ENCODE measurements around the gene SLC25A36. TPM values are rescaled to one million over a fixed set of nuclear protein-coding genes. Genes with fewer than 3 reads are reported as not detected.

Gene SLC25A36
- total and polyA plus RNA-seq, 2 of the 4 experiments (the other 2 are of a cell fraction): 31.3 to 76.7 TPM

DNA sequence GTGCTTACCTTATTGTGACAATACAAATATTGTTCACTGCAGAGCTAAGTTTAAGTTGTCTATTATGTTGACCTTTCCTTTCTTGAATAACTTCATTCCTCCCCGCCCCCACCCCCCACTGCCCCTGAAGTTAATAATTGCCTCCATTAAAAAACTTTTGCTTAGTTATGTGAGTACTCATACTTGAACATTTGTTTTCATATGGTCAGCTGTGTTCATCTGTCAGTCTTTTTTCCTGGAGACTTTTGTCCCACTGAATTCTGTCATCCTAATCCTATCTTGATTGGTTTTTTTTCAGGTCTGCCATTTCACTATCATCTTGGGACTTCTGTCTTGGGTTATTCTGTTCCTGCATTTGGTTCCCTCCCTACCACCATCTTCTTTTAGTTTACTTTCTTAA lies 8.5 kb downstream of the SLC25A36 start:
- no peak overlapping the region for H4K5ac ChIP-seq (ENCODE audit: low read depth, low read length)
- no peak overlapping the region for H4K8ac ChIP-seq (ENCODE audit: low read depth in 2 of 2, low read length in 2 of 2)
- H2BK20ac ChIP-seq (ENCODE audit: low read depth, low read length): no peak overlapping the region
- no peaks in the 10 kb centered on the region; the same call in 1 of the 2 replicates for H3K36me3 ChIP-seq (ENCODE audit: control insufficient read depth, insufficient read depth, low read length)
- H3K9ac ChIP-seq (ENCODE audit: low read depth, low read length): no peak overlapping the region
- H2BK15ac ChIP-seq (ENCODE audit: low read depth, low read length): no peak overlapping the region
- H3K23ac ChIP-seq (ENCODE audit: low read depth, low read length): no peak overlapping the region
- H3K27ac ChIP-seq (ENCODE audit: insufficient read depth, low read length): no peak overlapping the region
- in situ Hi-C loops (cut with MboI; ENCODE audit: low sequenced_read_pairs) (no loop called here), dilution Hi-C loops (cut with HindIII; ENCODE audit: low sequenced_read_pairs, unreplicated experiment) (no loop called here), intact Hi-C loops (cut with micrococcal nuclease) (no loop called here)
- H4K91ac ChIP-seq (ENCODE audit: insufficient read depth, low read depth, low read length): no peak overlapping the region
- H2BK5ac ChIP-seq (ENCODE audit: low read depth, low read length, poor library complexity, severe bottlenecking): no peak overlapping the region
- WGBS, 2 experiments (ENCODE audit: extremely low coverage in 2 of 2, insufficient read length in 1 of 2): no CpG with 5 or more reads among the region's 1 CpG
- H3K56ac ChIP-seq (ENCODE audit: extremely low read depth, insufficient read depth, low read length): no peak overlapping the region
- no peak overlapping the region for H3K14ac ChIP-seq (replicated peaks; ENCODE audit: low read depth, low read length)
- H3K4ac ChIP-seq (ENCODE audit: low read depth, low read length): no peak overlapping the region
- H2BK120ac ChIP-seq (ENCODE audit: low read depth, low read length): no peak overlapping the region
- H3K9me1 ChIP-seq (ENCODE audit: insufficient read depth, low read length): peaks cover 9% of the 10 kb centered on the region
- no peak overlapping the region for H2AFZ ChIP-seq (replicated peaks; ENCODE audit: low read length, poor library complexity)
- peaks cover 61% of the 10 kb centered on the region for H4K20me1 ChIP-seq (ENCODE audit: insufficient read depth, low read length)
- H3K27me3 ChIP-seq (ENCODE audit: control insufficient read depth, insufficient read depth, low read length): no peaks in the 10 kb centered on the region
- POLR2A ChIA-PET (ENCODE audit: unreplicated experiment): no interaction called here
- no peak overlapping the region for H2AK5ac ChIP-seq (ENCODE audit: low read depth, low read length)
- no peaks in the 10 kb centered on the region for H3K9me3 ChIP-seq (ENCODE audit: control insufficient read depth, insufficient read depth, low read length)
- ATAC-seq (ENCODE audit: low read depth) (no peak), DNase-seq (no peak)
- TF ChIP-seq MXI1 (IDR thresholded peaks at IDR 0.05; ENCODE audit: borderline replicate concordance, low read depth, low read length) (no peak), NFE2L2 (IDR thresholded peaks at IDR 0.05; ENCODE audit: low read depth, low read length) (no peak), RAD21 (IDR thresholded peaks at IDR 0.05; ENCODE audit: low read length) (no peak), MAFK (IDR thresholded peaks at IDR 0.05; ENCODE audit: low read depth, low read length) (no peak)
- TF ChIP-seq, protein P1, sequence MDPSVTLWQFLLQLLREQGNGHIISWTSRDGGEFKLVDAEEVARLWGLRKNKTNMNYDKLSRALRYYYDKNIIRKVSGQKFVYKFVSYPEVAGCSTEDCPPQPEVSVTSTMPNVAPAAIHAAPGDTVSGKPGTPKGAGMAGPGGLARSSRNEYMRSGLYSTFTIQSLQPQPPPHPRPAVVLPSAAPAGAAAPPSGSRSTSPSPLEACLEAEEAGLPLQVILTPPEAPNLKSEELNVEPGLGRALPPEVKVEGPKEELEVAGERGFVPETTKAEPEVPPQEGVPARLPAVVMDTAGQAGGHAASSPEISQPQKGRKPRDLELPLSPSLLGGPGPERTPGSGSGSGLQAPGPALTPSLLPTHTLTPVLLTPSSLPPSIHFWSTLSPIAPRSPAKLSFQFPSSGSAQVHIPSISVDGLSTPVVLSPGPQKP (IDR thresholded peaks at IDR 0.05; ENCODE audit: borderline replicate concordance, low read depth, low read length): no peak
- peaks cover 12% of the 10 kb centered on the region for H3K4me1 ChIP-seq (ENCODE audit: control insufficient read depth, insufficient read depth, low read length)
- H3K4me3 ChIP-seq (ENCODE audit: insufficient read depth, low read depth, low read length): no peak overlapping the region
- H2AK9ac ChIP-seq (replicated peaks; ENCODE audit: low read depth, low read length, poor library complexity): no peak overlapping the region
- no TSS peak for BruUV-seq (replicated peaks)
- H3K4me2 ChIP-seq (ENCODE audit: low read depth, low read length): no peak overlapping the region
- CTCF ChIA-PET: no interaction called here
- no peak overlapping the region for H3K18ac ChIP-seq (ENCODE audit: low read depth, low read length)
- H3K79me1 ChIP-seq (ENCODE audit: low read depth in 1 of 2, low read length in 2 of 2): peaks cover 2 to 53% of the 10 kb centered on the region in 2 experiments

Measured in IMR-90 (cell line).